Stimulated activated CD8-positive, alpha-beta memory T cell treated with anti-CD3 and anti-CD28 coated beads, Interleukin-7, amount 100 ng/mL, for 1 hour (primary cell): Measurements from ENCODE around the gene NF2.

Source experiments
- DNase-seq, 2 donors: peaks; one replicate each; pipeline ENCODE4 v3.0.0-alpha.2; 2020; ENCODE audit warnings: low read depth in 2 of 2

Gene NF2

DNA sequence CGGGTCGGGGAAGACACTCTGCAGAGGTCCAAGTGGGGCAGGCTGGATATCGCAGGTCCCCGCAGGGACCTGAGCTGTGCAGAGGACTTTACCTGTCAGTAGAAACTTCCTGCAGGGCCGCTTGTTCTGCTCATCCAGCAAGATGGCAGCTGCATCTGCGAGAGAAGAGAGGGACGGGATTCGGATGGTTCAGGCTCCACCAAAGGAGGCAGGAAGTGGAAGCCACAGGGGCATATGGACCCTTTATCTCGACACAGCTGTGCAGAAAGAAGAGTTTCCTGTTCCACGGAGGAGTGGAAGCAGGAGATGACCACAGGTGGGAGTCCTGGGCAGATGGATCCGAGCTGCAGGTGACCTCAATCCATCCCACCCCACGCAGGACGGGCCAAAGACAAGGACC lies 138.9 kb downstream of the NF2 start:
- DNase-seq, result no peak

DNA sequence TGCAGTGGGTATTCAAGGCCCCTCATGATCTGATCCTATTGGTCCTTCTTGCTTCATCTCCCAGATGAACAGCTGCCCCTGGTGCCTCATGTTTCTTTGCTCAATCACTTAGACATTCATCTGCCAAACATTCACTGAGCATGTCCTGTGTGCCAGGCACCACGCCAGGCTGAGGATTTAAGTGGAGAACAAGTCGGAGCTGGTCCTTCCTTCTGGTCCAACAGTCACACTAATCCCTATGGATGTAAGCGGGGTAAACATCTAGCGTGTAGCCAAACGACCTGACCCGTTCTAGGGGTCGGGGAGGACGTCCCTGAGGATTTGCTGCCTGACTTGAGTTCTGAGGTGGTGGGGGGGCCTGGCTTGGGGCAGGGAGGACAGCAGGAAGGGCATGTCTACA lies 141.5 kb downstream of the NF2 start:
- no peak for DNase-seq

DNA sequence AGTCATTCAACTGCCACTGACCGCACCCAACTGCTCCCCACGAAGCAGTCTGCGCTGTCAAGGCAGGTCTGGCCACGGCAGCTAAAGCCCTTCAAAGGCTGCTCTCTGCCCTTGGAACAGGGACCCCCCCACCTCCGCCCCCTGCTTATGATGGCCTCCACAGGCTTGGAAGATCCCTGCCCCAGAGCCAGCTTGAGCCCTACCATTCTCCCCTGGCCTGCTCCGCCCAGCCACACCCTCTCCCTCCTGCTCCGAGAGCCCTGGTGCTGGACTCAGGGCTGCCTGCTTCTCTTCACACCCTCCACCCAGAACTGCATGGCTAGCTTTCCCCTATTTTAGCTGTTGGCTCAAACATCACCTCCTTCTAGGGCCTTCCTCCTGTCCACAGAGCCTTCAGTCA lies 144.4 kb downstream of the NF2 start:
- no peak for DNase-seq
